ENCODE results near the gene ALPK1. TPM values are rescaled to one million over a fixed set of nuclear protein-coding genes. Genes with fewer than 3 reads are reported as not detected.
"Not testable (repeated sequence)": the region's sequence is repeated elsewhere in the genome, so short reads cannot be mapped to it uniquely, and the experiment has no call there.

Gene ALPK1
- total RNA-seq, 2 donors from 2014 or later, result 22.8 to 24.4 TPM

DNA sequence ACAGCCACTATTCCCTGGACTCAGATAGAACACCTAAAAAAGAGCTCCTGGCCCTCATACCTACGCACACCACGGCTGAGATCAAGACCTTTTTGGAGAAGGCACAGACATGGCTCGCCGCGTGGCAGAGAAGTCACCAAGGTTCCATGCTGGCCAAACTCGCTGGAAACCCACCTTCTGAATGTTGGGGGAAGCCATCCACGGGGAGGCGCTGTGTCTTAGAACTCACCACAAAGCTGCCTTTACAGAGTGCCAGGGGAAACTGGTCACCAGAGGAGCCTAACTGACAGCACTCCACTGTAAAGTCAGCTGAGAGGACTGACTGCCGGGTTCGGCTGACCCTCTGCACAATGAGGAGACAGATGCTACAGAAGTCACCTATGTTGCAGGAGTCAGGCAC lies 120.9 kb downstream of the ALPK1 start:
- intact Hi-C loops (cut with DNase I), result no loop called here
- no peak for DNase-seq (ENCODE audit: low spot score)

- no peak for DNase-seq (ENCODE audit: low spot score)
- intact Hi-C loops (cut with DNase I), result no loop called here
Measured at GRCh38 chr4:112421911-112422310, 124.7 kb downstream of the ALPK1 start.

- intact Hi-C loops (cut with DNase I), result no loop called here
- no peak for DNase-seq (ENCODE audit: low spot score)
Measured at GRCh38 chr4:112422644-112423043, 125.5 kb downstream of the ALPK1 start.

DNA sequence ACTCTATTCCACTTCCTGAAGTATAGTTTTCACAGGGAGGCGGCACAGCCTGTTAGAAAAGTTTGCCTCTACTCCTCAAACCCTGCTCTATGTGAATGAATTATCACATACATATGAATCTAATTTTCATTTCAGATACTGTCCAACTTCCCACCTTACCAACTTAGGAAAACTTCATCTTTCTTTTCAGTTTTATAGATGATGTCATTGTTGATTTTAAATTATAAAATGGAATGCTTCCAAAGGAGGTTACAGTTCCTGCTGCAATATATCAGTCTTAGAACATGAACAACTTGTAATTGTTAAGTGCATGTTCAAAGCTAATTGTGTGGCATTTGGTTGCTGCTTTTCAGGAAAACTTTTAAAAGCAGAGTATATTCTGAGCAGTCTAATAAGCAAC lies 126.4 kb downstream of the ALPK1 start:
- intact Hi-C loops (cut with DNase I), result no loop called here
- DNase-seq (ENCODE audit: low spot score), result no peak

DNA sequence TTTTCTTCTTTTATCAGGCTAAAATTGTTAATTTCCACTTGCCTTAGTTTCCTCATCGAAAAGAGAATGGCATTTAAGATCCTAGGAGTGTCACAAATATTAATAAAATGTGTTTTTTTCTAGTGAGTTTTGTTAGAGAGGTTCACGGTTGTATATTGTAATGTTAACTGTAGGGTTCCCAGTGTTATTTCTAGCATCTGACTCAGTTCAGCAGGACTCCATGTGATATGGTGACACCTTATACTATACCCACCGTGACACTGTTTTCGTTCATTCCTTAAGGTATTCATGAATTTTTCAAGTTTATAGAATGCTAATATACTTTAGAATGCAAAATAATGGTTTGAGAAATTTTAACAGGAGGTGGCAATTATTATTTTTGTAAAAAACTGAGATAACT lies 128.7 kb downstream of the ALPK1 start:
- DNase-seq (ENCODE audit: low spot score), result no peak
- intact Hi-C loops (cut with DNase I), result no loop called here

DNA sequence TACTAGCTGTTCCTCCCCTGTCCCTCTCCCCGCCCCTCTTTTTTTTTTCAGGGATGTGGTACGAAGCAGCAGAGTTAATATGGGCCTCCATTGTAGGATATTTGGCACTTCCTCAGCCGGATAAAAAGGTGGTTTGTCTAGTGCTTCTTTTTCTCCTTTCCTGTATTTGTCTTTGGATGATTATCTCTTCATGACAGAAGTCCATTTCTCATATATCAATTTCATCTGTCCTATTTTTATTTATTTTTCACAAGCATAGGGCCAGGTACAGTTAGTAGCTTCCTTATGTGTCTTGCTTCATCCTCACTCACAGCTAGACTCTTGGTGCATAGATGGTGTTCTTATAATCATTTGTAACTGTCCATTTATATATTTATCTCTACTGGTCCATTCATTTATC lies 129.2 kb downstream of the ALPK1 start:
- DNase-seq (ENCODE audit: low spot score), result no peak
- intact Hi-C loops (cut with DNase I), result no loop called here

DNA sequence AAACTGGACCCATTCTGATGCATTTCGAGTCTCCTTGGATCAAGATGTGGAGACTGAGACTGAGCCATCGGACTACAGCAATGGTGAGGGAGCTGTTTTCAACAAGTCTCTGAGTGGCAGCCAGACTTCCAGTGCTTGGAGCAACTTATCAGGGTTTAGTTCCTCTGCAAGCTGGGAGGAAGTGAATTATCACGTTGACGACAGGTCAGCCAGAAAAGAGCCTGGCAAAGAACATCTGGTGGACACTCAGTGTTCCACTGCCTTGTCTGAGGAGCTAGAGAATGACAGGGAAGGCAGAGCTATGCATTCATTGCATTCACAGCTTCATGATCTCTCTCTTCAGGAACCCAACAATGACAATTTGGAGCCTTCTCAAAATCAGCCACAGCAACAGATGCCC lies 134.0 kb downstream of the ALPK1 start:
- intact Hi-C loops (cut with DNase I), result no loop called here
- no peak for DNase-seq (ENCODE audit: low spot score)

- no peak for DNase-seq (ENCODE audit: low spot score)
- intact Hi-C loops (cut with DNase I), result no loop called here
Measured at GRCh38 chr4:112436987-112437386, 139.8 kb downstream of the ALPK1 start.

DNA sequence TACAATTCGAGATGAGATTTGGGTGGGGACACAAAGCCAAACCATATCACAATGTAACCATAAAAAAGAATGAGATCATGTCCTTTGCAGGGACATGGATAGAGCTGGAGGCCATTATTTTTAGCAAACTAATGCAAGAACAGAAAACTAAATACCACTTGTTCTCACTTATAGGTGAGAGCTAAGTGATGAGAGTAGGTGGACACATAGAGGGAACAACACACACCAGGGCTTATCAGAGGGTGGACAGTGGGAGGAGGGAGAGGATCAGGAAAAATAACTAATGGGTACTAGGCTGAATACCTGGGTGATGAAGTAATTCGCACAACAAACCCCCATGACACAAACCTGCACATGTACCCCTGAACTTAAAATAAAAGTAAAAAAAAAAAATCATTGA lies 145.1 kb downstream of the ALPK1 start:
- intact Hi-C loops (cut with DNase I), result loop anchor here in 1 of 2 donors (5.0 kb wide), 1 partner anchor 355 kb away; no protein-coding TSS in a partner anchor
- DNase-seq (ENCODE audit: low spot score), result not testable (repeated sequence)

- no peak for DNase-seq (ENCODE audit: low spot score)
- intact Hi-C loops (cut with DNase I), result no loop called here
Measured at GRCh38 chr4:112448306-112449132, 151.3 kb downstream of the ALPK1 start.

- intact Hi-C loops (cut with DNase I), result no loop called here
- DNase-seq (ENCODE audit: low spot score), result no peak
Measured at GRCh38 chr4:112449708-112450107, 152.5 kb downstream of the ALPK1 start.

DNA sequence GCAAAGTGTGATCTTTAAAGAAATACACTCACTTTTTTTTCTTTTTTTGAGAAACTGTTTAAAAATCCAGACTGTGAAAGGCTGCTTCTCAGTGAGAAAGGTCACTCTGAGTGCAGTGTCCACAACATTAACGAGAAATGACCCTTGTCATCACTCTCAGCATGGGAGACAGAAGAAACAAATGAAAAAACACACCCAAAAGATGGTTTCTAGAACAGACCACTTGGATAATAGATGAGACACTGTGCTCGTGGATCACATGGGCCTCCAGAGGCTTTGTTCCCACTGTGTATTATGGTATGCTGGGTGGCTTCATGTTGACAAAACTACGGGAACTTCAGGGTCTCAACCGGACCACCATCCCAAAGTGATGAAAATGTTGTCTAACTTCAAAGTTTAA lies 153.9 kb downstream of the ALPK1 start:
- intact Hi-C loops (cut with DNase I), result no loop called here
- no peak for DNase-seq (ENCODE audit: low spot score)

GRCh38 chr4:112451831-112452230 lies 154.7 kb downstream of the ALPK1 start:
- no peak for DNase-seq (ENCODE audit: low spot score)
- intact Hi-C loops (cut with DNase I), result no loop called here

DNA sequence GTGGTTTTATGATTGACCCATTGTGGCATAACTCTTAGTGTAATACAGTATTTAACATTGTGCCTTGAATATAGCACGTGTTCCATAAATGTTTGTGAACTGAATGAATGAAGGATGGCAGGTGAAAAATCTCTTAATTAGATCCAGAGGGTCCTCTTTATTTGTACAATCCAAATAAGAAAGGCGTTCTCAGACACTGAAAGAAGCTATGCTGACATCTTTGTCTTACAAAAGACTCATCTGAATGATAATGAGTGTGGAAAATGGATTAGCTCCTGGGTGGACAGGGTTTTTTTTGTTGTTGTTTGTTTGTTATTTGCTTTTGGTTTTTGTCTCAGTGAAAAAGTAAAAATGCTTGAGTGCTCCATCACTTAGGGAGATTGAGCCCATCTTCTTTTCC lies 156.2 kb downstream of the ALPK1 start:
- intact Hi-C loops (cut with DNase I), result no loop called here
- DNase-seq (ENCODE audit: low spot score), result no peak

DNA sequence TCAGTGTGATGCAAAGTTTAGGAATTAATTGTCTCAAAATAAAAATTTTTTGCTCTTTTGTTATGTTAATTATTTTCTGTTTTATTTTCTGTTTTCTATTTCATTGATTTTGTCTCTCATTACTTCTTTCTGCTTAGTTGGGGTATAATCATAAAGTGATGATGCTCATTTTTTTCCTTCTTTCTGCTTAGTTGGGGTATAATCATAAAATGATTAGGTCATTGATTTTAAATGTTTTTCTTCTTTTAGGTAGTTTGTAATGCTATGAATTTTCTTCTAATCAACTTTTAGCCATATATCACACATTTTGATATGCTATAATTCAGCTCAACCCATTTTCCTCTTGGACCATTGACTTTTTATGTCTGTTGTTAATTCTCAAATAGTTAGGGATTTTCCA lies 175.1 kb downstream of the ALPK1 start:
- intact Hi-C loops (cut with DNase I), result no loop called here
- no peak for DNase-seq (ENCODE audit: low spot score)

- DNase-seq (ENCODE audit: low spot score), result no peak
- intact Hi-C loops (cut with DNase I), result no loop called here
Measured at GRCh38 chr4:112473985-112474384, 176.8 kb downstream of the ALPK1 start.

- no peak for DNase-seq (ENCODE audit: low spot score)
- intact Hi-C loops (cut with DNase I), result no loop called here
Measured at GRCh38 chr4:112485930-112486329, 188.8 kb downstream of the ALPK1 start.

- DNase-seq (ENCODE audit: low spot score); intact Hi-C loops (cut with DNase I): not testable (repeated sequence)
Measured at GRCh38 chr4:112490808-112491207, 193.6 kb downstream of the ALPK1 start.

All from posterior vena cava (tissue), 2 donors.